22Rv1 (cell line): Measurements from ENCODE around the gene SYVN1.
A peak's percentile ranks its signal among the peaks of the same experiment; 100 is the strongest.

Experiments
- H3K27ac ChIP-seq: fragments of 450-650 bp; 2 replicates; pipeline ENCODE4 v1.5.1; 2017
- ZFX ChIP-seq: fragments of 450-650 bp; IDR thresholded peaks from 2 replicates; pipeline ENCODE4 v1.6.1; 2017; ENCODE audit warnings: antibody characterized with exemption, borderline replicate concordance
- TF ChIP-seq, protein P1 (sequence below): fragments of 450-650 bp; IDR thresholded peaks from 2 replicates; pipeline ENCODE4 v1.5.1; 2017; ENCODE audit warnings: mild to moderate bottlenecking

SYVN1 gene

DNA sequence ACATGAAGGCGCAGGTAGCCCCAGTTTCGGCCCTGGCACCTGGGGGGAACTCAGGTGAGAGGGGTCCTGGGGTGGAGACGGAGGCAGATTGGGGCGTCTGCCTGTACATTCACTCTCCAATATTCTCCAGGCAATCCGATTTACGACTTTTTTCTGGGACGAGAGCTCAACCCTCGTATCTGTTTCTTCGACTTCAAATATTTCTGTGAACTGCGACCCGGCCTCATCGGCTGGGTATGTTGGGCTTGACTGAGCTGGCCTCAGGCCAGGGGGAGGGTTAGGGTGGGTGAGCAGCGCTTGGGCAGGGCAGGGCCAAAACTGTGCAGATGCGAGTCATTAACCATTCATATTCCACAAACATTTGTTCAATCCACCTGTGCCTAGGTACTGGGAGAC is 21.0 kb downstream of the SYVN1 start:
- H3K27ac ChIP-seq = peak overlapping the region; percentile 99
- TF ChIP-seq, protein P1, sequence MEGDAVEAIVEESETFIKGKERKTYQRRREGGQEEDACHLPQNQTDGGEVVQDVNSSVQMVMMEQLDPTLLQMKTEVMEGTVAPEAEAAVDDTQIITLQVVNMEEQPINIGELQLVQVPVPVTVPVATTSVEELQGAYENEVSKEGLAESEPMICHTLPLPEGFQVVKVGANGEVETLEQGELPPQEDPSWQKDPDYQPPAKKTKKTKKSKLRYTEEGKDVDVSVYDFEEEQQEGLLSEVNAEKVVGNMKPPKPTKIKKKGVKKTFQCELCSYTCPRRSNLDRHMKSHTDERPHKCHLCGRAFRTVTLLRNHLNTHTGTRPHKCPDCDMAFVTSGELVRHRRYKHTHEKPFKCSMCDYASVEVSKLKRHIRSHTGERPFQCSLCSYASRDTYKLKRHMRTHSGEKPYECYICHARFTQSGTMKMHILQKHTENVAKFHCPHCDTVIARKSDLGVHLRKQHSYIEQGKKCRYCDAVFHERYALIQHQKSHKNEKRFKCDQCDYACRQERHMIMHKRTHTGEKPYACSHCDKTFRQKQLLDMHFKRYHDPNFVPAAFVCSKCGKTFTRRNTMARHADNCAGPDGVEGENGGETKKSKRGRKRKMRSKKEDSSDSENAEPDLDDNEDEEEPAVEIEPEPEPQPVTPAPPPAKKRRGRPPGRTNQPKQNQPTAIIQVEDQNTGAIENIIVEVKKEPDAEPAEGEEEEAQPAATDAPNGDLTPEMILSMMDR = no peak

GRCh38 chr11:65112546-65113360 is 21.6 kb downstream of the SYVN1 start:
- TF ChIP-seq, protein P1 = peak; percentile 98
- TF ChIP-seq ZFX = no peak
- H3K27ac ChIP-seq = peak overlapping the region; percentile 99

DNA sequence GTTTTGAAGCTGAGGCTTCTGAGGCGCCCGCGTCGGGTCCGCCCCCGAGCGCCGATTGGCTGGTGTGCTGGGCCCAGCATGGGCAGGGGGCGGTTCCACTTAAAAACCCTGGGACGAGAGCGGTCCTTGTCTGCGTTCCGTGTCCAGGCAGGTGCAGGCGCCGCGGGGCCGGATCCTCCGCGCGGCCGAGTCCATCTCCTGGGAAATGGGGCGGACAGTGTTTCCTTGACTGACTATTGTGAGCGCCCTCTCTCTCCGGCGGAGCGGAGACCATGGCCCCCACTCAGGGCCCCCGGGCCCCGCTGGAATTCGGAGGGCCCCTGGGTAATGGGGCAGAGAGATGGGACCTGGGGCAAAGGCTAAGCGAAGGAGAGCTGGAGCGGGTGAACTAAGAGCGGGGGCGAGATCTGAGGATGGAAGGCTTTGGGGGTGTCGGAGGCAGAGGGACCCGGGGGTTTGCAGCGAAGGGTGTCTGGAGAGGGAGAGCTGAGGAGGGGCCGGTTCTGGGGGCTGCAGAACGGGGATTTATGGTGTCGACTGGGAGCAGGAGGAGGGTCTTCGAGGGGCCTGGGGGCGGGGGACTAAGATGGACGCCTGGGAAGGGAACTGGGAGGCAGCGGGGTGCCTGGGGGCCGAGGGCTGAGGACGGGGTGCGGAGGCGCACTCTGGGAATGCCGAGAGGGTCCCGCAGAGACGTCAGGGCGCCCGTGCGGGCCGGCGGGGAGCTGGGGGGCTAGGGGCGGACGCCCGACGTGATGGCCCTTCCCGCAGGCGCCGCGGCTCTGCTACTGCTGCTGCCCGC is 22.4 kb downstream of the SYVN1 start, which contains the start of gene TM7SF2:
TM7SF2 (plus strand) TSS at position 129 of the 802 bp plus-strand sequence; CDS start at position 273, 144 bp downstream.
- no peak for TF ChIP-seq ZFX
- TF ChIP-seq, protein P1 = no peak
- peak within 1 kb of the TSS; percentile 99 for H3K27ac ChIP-seq

- H3K27ac ChIP-seq = peak overlapping the region; percentile 99
- TF ChIP-seq ZFX = no peak
- TF ChIP-seq, protein P1 = no peak
Observed at GRCh38 chr11:65111159-65111743, 23.1 kb downstream of the SYVN1 start.

DNA sequence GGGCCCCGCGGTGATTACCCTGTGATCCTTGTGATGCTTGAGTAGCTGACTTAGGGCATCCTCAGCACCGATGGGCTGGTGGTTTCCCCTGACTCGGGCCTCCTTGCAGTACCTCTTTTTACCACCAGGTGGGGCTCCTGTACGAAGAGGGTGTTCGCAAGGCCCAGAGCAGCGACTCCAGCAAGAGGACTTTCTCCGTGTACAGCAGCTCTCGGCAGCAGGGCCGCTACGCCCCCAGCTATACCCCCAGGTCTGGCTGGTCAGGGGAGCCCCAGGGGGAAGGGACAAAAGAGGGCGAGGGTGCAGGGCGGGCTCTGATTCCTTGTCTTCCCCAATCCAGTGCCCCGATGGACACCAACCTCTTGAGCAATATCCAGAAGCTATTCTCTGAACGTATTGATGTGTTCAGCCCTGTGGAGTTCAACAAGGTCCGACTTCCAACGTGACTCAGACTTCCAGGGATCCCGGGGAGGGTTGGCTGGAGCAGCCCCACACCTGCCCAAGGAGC is 23.9 kb downstream of the SYVN1 start:
- peak overlapping the region; percentile 99 for H3K27ac ChIP-seq
- TF ChIP-seq, protein P1 = peak; percentile 96
- TF ChIP-seq ZFX = no peak

GRCh38 chr11:65109231-65110198 is 24.8 kb downstream of the SYVN1 start:
- TF ChIP-seq ZFX = no peak
- TF ChIP-seq, protein P1 = no peak
- peak overlapping the region; percentile 99; the same call in 1 of the 2 replicates for H3K27ac ChIP-seq
